ENCODE results near the gene OSR1. TPM values are rescaled to one million over a fixed set of nuclear protein-coding genes. Genes with fewer than 3 reads are reported as not detected.

Gene OSR1
- total and polyA plus RNA-seq, 10 of the 15 experiments (the other 5 are each of a cell fraction or from before 2014, with no cell fraction given): not detected

DNA sequence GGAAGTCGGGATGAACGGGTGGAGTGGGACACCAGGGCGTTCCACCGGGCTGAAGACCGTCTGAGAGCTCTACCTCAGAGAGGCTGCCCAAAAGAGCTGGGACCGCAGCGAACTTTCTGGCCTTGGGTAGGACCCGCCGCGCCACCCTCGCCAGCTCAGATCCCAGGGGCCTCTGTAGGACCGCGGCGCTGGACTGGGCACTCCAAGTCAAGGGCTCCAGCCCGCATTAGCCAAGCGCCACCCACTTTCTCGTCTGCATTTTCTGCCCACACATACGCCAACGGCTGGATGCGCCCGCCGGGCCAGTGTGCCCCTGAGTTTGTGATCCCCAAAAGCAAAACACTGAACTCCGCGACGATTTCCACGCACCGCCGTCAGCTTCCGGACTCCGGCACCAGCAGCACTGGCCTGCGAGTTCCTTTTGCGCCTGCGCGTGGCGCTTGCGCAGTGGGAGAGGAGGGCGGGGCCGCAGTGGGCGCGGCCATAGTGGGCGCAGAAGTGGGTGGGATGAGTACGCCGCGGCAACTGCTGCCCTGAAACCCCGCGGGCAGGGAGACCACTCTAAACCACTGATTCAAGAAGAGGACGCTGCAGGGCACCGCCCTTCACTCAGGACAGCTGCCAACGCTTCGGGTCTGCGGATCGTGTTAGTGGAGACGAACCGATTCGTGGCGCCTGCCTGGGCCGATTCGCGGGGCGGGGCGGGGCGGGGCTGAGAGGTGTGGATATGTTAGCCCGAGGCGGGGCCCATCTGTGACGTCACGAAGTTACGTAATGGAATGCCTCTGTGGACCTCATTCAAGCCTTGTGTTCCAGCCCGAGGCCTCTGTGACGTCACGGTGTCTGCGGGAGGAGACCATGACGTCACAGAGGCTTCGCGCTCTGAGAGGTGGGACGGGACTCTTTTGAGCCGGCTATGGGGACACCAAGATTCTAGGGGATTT is 10.5 kb downstream of the OSR1 start (continued):
- TF ChIP-seq YBX1 (IDR thresholded peaks at IDR 0.05): no peak
- TF ChIP-seq ZNF622 (IDR thresholded peaks at IDR 0.05): no peak
- TF ChIP-seq HCFC1 (IDR thresholded peaks at IDR 0.05; ENCODE audit: low read length): peak; percentile 42; the same call in 1 of the 2 replicates
- peak; percentile 35 to 64; a peak in 3 of 4 replicates for TF ChIP-seq BHLHE40 (IDR thresholded peaks at IDR 0.05; ENCODE audit: borderline replicate concordance in 1 of 2, low read depth in 2 of 2, low read length in 1 of 2)
- TF ChIP-seq SREBF2 (IDR thresholded peaks at IDR 0.05; ENCODE audit: low read length): 0 out of 2 replicates have a peak, but pooled peaks have one; percentile 36
- no peak for TF ChIP-seq MTA2 (IDR thresholded peaks at IDR 0.05; ENCODE audit: low read depth)
- TF ChIP-seq RUNX3 (IDR thresholded peaks at IDR 0.05; ENCODE audit: low read length): no peak; the same call in 1 of the 2 replicates
- TF ChIP-seq CBFB (IDR thresholded peaks at IDR 0.05; ENCODE audit: low read depth): no peak
- TF ChIP-seq PAX5 (IDR thresholded peaks at IDR 0.05; ENCODE audit: borderline replicate concordance, low read depth, low read length): 0 out of 2 replicates have a peak, but pooled peaks have one; percentile 19
- no peak for TF ChIP-seq MEF2A (IDR thresholded peaks at IDR 0.05; ENCODE audit: insufficient read depth, low read depth, low read length)
- no peak for TF ChIP-seq ZNF384 (IDR thresholded peaks at IDR 0.05; ENCODE audit: borderline replicate concordance, low read depth, low read length)
- TF ChIP-seq BRCA1 (IDR thresholded peaks at IDR 0.05; ENCODE audit: low read depth, low read length): peak; percentile 75; the same call in 1 of the 2 replicates
- peak; percentile 95 for TF ChIP-seq POLR2AphosphoS5 (IDR thresholded peaks at IDR 0.05; ENCODE audit: low read length)
- TF ChIP-seq SREBF1 (IDR thresholded peaks at IDR 0.05; ENCODE audit: low read length): no peak
